ENCODE results near the gene KMT2C.
"Not testable (repeated sequence)": the region's sequence is repeated elsewhere in the genome, so short reads cannot be mapped to it uniquely, and the experiment has no call there.

KMT2C gene

DNA sequence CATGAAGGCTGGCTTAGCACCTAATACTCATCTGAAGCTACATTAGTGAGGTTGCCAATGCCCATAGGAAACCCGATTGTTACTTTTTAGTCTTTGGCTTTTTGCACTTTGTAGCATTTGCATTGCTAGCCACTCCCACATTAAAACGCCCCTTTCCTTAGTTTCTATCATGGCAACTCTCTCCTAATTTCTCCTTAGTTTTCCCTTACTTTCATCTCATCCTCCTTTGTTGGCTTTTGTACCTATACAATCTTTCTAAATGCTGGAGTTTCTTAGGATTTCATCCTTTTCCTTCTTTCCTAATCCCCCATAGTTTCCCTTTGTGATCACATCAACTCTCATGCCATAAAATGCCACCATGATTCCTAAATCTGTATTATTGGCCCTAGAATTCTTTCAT is 168.9 kb downstream of the KMT2C start:
- intact Hi-C loops (cut with DNase I); DNase-seq: not testable (repeated sequence)

- not testable (repeated sequence) for DNase-seq
Observed at GRCh38 chr7:152264915-152265314, 170.9 kb downstream of the KMT2C start.

DNA sequence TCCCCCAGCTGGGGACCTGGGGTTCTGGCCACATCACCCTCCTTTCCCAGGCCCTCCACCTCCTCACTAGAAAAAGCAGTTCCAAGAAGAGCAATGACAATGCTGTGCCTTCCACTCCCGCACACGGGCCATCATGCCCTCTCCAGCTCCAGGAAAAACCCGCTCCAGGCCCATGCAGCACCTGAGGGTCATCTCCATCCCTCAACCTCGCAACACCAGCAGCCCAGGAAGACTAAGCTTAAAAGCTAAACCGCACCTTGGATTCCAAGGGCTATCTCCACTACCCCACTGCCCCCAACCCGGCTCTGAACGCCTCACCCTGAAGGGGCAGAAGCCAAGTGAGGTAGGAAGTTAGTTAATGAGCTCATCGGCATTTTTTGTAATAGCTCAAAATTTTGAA is 173.7 kb downstream of the KMT2C start:
- DNase-seq; intact Hi-C loops (cut with DNase I): not testable (repeated sequence)

More at GRCh38 chr7:152264915-152265314, 170.9 kb downstream of the KMT2C start:
- intact Hi-C loops (cut with DNase I), result not testable (repeated sequence)

DNA sequence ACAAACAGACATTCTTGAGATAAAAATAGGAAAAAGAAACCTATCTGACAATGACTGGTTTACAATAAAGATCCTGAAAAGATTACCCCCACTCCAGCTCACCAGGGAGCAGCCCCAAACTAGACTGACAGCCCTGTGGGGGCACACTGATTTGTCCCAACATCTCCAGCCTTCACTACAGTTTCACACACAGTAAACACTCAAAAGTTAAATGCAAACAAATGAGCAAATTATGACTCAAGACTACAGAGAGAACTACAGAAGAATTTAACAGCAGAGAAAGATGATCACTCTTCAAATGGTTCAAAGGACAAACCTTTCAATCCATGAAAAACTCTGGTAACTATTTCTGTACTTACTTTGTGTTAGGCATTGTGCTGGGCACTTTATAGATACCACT is 176.2 kb downstream of the KMT2C start:
- DNase-seq; intact Hi-C loops (cut with DNase I): not testable (repeated sequence)

GRCh38 chr7:152247851-152248250 is 188.0 kb downstream of the KMT2C start:
- DNase-seq; intact Hi-C loops (cut with DNase I): not testable (repeated sequence)

DNA sequence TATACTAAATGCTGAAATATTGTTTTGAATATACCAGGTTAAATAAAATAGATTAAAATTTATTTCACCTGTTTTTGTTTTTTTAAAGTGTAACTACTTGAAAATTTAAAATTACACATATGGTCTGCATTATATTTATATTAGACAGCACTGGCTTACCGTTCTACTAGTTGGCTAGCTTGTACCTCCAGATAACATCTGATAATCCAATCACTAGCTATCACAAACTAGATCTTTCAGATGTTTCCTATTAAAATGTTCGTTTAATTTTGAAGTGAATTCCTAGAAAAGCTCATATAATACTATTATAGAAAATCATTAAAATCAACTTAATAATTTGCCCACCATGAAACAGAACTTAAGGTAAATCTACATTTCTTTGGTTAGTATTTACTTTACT is 190.4 kb downstream of the KMT2C start:
- intact Hi-C loops (cut with DNase I); DNase-seq: not testable (repeated sequence)

GRCh38 chr7:152243464-152243863 is 192.3 kb downstream of the KMT2C start:
- intact Hi-C loops (cut with DNase I); DNase-seq: not testable (repeated sequence)

DNA sequence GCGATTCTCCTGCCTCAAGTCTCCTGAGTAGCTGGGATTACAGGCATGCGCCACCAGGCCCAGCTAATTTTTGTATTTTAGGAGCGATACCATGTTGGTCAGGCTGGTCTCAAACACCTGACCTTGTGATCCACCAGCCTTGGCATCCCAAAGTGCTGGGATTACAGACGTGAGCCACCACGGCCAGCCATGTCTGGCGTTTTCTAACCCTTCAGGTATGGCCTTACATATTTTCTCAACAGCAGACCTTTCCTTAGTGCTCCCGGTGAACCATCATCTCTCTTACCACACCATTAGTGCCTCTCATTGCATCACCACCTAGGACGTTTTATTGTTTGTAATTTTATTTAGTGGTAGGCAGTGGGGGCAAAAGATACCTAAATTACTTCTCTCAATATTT is 194.5 kb downstream of the KMT2C start:
- intact Hi-C loops (cut with DNase I); DNase-seq: not testable (repeated sequence)

DNA sequence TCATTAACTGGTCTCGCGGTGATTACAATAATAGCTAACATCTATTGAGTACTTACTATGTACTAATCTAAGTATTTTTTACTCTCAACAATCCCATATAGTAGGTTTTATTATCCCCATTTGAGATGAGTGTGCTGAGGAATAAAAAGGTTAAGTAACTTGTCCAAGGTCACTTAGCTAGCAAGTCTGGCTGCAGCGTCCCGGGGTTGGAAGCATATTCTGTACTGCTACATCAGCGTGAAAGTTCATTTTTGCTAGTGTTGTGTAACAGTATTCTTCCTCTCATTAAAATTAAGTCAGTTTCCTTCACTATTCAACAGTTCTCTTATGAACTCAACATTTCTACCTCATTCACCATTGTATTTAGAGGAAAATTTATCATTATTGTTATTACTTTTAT is 199.5 kb downstream of the KMT2C start:
- DNase-seq; intact Hi-C loops (cut with DNase I): not testable (repeated sequence)

DNA sequence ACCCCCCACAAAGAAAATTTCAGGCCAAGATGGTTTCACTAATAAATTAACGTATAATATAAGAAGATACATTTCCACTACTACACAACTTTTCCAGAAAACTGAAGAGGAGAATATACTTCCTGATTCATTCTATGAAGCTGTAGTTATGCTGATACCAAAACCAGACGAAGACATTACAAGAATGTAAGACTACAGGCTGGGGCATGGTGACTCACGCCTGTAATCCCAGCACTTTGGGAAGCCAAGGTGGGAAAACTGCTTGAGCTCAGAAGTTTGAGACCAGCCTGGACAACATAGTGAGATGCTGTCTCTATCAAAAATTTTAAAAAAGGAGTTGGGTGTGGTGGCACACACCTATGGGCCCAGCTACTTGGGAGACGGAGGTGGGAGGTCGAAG is 201.4 kb downstream of the KMT2C start:
- intact Hi-C loops (cut with DNase I); DNase-seq: not testable (repeated sequence)

GRCh38 chr7:152231089-152231488 is 204.7 kb downstream of the KMT2C start:
- DNase-seq, result no peak
- intact Hi-C loops (cut with DNase I), result no loop called here

DNA sequence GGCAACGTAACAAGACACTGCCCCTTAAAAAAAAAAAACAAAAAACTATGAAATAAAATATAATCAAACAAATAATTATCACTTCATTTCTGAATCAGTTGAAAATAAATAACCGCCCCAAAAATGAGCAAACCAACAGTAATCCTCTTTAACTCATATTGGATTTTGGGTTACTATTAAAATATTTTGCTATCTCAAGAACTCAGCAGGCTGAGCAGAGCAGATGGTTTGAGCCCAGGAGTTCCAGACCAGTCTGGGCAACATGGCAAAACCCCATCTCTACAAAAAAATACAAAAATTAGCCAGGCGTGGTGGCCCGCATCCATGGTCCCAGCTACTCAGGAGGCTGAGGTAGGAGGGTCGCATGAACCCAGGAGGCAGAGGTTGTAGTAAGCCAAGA is 216.2 kb downstream of the KMT2C start:
- DNase-seq; intact Hi-C loops (cut with DNase I): not testable (repeated sequence)

- DNase-seq; intact Hi-C loops (cut with DNase I): not testable (repeated sequence)
Observed at GRCh38 chr7:152208766-152209165, 227.0 kb downstream of the KMT2C start.

DNA sequence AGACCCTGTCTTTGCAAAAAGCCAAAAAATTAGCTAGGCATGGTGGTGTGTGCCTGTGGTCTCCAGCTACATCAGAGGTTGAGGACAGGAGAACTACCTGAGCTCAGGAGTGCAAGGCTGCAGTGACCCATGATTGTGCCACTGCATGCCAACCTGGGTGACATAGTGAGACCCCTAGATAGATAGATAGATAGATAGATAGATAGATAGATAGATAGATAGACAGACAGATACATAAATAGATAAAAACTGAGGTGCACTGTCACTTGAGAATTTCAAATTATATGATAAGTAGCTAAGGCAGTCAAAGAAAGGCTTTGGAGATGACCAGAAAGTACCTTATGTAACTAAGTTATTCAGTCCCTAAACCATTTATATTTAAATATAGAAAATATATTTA is 231.4 kb downstream of the KMT2C start:
- DNase-seq; intact Hi-C loops (cut with DNase I): not testable (repeated sequence)

GRCh38 chr7:152203095-152203494 is 232.7 kb downstream of the KMT2C start:
- DNase-seq, result no peak
- intact Hi-C loops (cut with DNase I), result no loop called here

- intact Hi-C loops (cut with DNase I), result no loop called here
- DNase-seq, result no peak
Observed at GRCh38 chr7:152202056-152202455, 233.7 kb downstream of the KMT2C start.

DNA sequence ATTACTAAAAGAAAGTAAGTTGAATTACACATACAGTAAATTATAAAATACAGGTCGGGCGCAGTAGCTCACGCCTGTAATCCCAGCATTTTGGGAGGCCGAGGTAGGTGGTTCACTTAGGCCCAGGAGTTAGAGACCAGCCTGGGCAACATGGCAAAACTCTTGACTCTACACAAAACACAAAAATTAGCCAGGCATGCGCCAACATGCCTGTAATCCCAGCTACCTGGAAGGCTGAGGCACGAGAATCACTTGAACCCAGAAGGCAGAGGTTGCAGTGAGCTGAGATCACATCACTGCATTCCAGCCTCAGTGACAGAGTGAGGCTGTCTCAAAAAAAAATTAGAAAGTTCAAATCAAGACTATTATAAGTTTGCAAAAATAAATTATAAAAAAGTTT is 235.4 kb downstream of the KMT2C start:
- intact Hi-C loops (cut with DNase I), result no loop called here
- DNase-seq, result no peak

GRCh38 chr7:152196391-152196790 is 239.4 kb downstream of the KMT2C start:
- DNase-seq, result no peak
- intact Hi-C loops (cut with DNase I), result no loop called here

- DNase-seq, result no peak
- intact Hi-C loops (cut with DNase I), result no loop called here
Observed at GRCh38 chr7:152193880-152194279, 241.9 kb downstream of the KMT2C start.

DNA sequence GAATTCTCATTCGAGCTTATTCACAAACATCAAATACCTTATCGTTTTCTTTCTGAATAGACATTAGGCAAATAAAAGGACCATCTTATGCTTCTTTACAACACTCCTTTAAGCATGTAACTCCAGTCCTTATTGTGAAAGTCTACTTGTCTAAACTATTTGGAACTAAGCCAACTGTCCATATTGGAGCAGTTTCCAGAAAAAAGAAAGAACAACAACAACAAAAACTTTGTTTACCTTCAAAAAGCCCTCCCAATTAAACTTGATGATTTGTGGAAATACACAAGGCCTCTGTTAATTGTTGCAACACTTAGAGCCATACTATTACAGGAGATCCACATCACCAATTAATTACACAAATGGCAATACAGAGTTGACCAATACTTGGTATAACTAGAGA is 246.7 kb downstream of the KMT2C start:
- intact Hi-C loops (cut with DNase I), result no loop called here
- no peak for DNase-seq

DNA sequence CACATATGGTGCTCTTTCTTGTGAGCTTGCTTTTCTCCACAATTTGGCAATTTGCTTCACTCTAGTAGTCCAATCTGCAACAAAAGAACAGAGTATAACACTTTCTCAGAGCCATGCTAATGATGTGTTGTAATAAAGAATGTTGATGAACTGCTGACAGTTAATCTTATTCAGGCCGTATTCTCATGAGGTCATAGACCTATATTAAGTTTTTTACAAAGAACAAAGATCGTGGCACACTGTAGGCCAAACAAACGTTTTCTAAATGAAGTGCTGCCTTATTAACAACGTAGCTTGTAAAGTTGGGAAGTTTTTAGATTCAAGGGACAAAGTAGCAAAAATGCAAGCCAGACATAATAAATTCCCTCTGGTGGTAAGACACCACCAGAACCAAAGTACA is 250.2 kb downstream of the KMT2C start:
- intact Hi-C loops (cut with DNase I), result no loop called here
- DNase-seq, result no peak

DNA sequence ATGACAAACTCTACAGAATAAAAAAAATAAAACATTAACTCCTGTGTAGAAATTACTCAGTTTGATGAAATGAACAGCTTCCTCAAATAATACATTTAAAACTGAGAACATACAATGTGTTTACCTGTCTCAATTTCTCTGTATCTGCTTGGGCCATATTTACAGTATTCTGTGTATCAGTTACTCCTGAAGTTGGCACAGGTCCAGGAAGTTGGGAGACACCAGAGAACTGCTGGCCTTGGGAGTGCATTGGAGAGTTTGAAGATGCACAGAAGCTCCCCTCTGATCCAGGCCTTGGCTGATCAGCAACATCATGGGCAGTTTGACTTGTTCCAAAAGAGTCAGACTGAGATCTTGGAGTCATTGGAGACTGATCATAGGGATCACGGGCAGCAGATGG is 255.2 kb downstream of the KMT2C start:
- no peak for DNase-seq
- intact Hi-C loops (cut with DNase I), result no loop called here

Data from head of caudate nucleus (tissue), 42 donors.